Measurements from ENCODE around the gene KCNMA1.

Gene KCNMA1

DNA sequence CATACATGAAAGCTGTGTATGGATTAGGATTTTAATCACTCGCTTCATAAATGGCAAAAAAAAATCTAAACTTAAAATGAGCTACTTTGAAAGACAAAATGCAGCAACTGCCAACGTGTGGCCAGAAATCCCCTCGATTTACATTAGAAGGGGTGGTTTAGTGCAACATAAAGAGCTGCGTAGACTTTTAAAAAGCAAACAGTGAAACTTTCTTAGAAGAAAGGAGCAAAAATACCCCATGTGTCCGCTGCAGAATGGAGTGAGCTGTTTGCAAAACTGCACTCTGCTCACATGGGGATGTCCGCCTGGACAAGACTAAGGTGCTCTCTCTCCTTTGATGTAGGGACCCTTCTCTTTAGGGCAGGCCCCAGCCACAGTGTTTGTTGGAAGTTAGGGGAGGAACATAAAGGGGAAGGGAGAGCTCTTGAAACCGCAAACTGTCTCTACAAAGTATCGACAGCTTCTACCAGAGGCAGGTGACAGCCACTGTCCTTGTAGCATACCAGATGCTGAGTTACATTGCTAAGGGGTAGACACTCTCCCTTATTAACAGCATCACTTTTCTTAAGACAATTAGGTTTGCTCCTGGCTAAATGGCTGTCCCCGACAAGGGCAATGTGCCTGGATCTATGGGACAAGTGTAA is 528.1 kb downstream of the KCNMA1 start:
- no peak for DNase-seq (ENCODE audit: low spot score)

DNA sequence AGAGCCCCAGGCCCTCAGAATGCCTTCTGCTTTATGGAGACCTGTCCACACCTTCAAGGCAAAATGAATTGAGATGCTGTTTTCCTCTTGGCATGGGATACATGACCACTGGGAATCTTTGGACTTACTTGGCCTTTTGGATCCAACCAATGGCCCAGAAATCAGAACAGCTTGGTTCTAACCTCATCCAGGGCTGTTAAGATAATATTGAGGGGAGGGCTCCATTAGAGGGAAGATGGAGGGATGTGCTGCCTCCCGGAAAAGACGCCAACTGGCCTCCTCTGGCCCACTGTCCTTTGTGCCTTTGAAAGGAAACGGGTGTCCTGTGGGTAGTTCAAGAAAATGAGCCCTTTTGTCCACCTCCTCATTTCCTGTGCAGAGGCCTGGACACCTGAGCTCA is 530.9 kb downstream of the KCNMA1 start:
- no peak for DNase-seq (ENCODE audit: low spot score)

DNA sequence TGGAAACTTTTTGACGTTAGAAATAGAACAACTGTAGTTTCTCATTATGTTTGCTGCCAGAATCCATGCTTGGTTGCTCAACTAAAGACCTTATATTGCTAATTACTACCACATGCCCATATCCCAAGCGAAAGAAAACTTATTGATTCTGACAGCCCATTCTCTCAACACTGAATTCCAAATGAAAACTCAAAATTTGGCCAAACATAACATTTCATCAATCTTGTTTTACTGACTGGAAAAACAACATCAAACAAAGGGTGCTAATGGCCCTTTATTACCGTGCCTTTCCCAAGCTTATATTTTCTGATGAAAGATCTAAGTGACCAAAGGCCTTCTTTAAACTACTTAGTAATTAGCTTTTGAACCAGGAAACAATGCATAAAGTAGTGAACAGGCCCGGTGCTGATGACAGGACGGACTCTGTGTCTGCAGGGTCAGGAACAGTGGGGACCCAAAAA is 531.8 kb downstream of the KCNMA1 start:
- no peak for DNase-seq (ENCODE audit: low spot score)

DNA sequence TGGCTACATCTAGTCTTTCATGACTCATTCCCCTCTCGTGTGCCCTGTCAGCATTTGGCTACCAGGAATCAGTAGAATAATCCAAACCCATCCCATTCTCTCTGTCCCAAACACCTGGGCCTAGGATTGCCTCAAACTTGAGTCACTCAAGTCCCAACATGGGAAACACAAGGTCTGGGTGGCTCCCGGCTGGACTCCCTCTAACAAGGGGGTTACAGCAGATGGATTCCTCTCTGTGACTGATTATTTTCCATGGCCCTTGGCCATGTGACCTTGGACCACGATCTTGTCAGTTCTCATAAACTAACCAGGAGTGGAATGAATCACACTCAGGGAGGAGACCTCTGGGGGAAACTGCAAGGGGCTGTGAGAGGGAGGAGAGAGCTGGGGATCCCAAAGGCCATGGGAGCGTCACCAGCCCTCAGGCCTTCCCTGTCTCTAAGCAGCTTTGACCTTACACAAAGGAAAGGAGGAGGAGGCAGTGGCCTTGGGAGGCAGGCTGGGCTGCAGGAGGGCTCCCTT is 533.1 kb downstream of the KCNMA1 start:
- no peak for DNase-seq (ENCODE audit: low spot score)

DNA sequence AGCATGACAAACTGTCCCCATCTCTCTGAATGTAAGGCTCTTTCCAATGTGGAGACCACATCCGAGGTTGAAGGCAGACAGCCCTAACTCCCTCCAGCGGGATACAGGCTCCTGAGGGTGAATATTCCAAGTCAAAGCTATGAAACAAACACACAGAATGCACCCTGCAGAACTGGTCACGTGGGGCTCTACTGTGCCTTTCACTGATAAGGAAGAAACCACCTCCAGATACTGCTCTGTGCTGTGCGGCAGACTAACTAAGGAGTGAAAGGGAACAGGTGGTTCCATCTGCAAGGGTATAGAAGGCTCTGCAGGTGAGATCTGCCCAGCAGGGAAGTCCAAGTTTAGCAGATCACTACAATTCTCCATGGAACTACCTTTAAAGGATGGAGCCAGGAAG is 534.4 kb downstream of the KCNMA1 start:
- no peak for DNase-seq (ENCODE audit: low spot score)

DNA sequence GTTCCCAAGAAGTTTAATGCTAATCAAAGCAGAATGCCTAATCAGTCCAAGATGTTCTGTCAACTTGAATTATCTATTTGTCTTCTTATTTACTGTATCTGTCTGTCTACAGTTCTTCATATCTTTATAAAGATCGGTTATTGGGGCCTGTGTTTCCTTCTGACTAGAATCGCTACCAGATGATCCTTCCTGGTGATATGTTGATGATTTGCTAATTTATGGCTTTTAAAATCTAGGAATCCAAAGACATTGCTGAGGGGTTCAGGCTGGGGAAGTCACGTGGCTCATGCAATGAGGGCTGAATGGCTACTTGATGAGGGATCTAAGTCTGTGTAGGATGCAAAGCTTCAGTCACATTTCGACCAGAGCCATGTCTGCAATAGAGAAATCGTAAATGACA is 536.3 kb downstream of the KCNMA1 start:
- DNase-seq (ENCODE audit: low spot score): no peak

DNA sequence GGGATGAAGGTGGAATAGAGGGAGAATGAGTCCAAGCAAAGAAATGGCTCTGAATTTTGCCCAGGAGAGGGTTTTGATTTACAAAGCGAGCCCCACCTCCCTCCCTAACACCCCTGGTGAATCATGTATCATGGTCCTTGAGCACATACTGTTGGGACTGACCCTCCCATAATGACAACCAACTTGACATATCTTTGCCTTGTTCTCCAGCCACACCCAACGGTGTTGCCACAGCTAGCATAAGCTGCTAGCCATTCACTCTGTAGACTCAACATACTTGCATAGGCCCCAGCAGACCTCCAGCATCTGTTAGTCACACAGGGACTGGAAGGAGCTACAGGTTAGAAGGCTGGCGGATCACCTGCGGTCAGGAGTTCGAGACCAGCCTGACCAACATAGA is 538.5 kb downstream of the KCNMA1 start:
- no peak for DNase-seq (ENCODE audit: low spot score)

DNA sequence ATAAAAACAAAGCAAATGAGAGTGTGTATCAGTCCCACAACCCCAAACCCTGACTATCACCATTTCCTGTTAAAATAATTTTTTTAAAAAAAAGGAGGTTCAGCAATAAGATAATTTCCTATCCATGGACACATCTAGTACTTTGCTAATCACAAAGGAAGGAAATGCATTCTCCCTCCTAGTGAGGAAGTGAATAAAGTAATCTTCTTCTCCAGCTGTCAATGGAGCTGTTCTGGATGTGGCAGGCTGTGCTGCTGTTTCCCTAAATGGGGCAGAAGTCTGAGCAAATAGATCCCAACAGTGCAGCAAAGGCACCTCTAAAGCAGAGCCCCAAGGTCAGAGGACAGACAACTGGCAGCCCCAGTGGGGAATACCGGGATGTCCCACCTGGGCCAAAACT is 540.0 kb downstream of the KCNMA1 start:
- DNase-seq (ENCODE audit: low spot score): no peak

- DNase-seq (ENCODE audit: low spot score): no peak
Measured at GRCh38 chr10:77093126-77093525, 544.5 kb downstream of the KCNMA1 start.

DNA sequence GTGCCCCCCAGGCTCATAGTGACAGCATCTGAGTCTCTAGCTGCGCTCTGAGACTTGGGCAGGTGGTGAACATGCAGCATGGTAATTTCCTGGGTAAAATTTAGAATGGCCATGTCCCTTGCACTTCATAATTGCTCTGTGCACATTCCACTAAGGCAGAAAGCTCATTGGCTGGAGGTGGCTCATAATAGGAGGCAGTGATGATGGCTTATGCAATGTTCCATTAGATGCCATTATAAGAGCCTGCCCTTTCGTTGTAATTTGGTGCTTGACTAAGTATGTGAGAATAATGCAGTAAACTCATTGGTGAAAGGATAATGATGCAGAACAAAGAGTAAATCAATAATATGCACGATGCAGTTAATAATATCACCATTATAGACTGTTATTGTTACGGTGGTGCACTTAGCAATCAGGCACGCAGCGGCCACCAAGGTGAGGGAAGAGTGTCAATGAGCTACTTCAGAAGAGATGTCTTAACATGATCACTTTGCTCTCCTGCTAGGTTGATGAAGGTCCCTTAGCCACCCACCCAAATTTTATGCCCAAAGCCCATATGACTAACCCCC is 545.9 kb downstream of the KCNMA1 start:
- DNase-seq (ENCODE audit: low spot score): no peak

- no peak for DNase-seq (ENCODE audit: low spot score)
Measured at GRCh38 chr10:77090381-77091356, 546.9 kb downstream of the KCNMA1 start.

DNA sequence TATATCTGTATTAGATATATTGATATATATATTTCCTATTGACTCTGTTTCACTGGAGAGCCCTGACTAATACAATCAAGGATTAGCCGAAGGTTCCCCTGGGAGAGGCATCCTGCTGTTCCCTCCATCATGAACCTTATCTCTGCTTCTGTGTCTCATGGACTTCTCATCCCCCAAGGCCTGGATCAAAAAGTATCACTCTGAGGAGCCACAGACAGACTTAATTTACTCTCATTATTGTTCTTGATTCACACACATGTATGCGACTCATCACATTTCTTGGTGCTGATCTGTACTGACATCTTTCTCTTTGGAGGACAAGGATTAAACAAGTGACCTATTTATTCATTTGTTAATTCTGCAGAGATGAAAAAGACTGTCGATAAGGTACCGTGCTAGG is 550.2 kb downstream of the KCNMA1 start:
- no peak for DNase-seq (ENCODE audit: low spot score)

- no peak for DNase-seq (ENCODE audit: low spot score)
Measured at GRCh38 chr10:77086081-77086480, 551.5 kb downstream of the KCNMA1 start.

GRCh38 chr10:77085344-77085743 is 552.3 kb downstream of the KCNMA1 start:
- DNase-seq (ENCODE audit: low spot score): no peak

DNA sequence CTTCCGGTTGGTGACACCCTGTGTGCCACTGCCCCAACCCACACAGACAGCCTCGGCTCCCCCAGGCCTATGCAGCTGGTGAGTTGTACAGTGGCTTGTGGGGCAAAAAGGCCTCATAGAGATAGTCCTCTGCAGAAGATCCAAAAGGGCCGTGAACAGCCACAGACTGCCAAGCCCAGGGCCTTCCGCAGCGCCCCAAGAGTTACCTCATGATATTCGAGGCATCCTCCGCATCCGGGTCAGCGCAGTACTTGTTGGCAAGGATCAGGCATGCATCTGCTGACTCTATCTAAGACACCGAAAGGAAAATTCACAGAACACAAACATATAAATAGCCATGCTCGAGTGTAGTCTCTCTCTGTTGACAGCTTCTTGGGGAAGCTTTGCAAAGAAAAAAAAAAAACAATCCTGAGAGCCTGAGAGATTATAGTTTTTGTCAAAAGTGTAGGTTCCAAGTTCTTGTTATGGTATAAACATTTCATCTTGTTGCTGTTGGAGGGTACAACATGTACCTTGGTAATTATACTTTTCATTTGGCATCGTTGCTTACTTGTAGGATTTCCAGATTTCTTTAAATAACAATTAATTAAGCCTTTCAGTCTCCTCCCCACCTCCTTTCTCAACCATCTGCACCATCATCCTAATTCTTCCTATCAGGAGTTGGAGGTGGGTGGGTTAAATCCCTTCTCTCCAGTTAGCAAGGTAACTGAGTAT is 553.0 kb downstream of the KCNMA1 start:
- DNase-seq (ENCODE audit: low spot score): no peak

GRCh38 chr10:77082601-77083252 is 554.9 kb downstream of the KCNMA1 start:
- DNase-seq (ENCODE audit: low spot score): peak; percentile 59

GRCh38 chr10:77081481-77081891 is 556.1 kb downstream of the KCNMA1 start:
- peak; percentile 9 for DNase-seq (ENCODE audit: low spot score)

GRCh38 chr10:77080361-77081027 is 557.1 kb downstream of the KCNMA1 start:
- no peak for DNase-seq (ENCODE audit: low spot score)

- DNase-seq (ENCODE audit: low spot score): no peak
Measured at GRCh38 chr10:77079592-77080300, 557.9 kb downstream of the KCNMA1 start.

DNA sequence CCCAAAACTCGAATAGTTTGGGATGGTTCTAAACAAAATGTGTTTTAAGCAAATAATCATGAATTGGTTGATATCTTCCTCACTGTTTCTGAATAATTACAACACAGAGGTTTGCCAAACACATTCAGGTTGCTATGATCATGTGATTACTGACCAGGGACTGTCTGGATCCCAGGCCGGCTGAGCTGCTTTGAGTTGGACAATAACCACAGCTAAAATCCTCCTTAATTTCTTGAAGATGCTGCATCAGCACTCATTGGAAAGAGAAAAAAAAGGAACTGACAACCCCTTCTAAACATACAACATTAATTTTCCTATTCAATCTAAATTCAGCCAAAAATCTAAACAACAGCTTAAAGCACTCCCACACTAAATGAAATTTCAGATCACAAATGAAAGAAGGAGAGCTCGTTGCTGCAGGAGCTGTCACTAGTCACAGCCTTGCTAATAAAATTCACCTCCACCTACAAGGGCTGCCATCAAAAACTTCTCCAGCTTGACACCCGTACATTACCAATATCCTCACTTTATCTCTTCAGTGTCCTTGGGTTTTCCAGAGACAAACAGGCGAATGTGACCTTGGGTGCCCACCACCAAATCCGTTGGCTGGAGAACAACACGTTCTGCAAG is 560.2 kb downstream of the KCNMA1 start:
- DNase-seq (ENCODE audit: low spot score): no peak
